Ishikawa (cell line): ENCODE data around the gene AFM.

ENCODE experiments used
- FOXM1 ChIP-seq: IDR thresholded peaks from 2 replicates; pipeline ENCODE4 v1.6.1; 2012; ENCODE audit warnings: low read depth, borderline replicate concordance
- TCF12 ChIP-seq: IDR thresholded peaks from 2 replicates; pipeline ENCODE4 v1.6.1; 2012; ENCODE audit warnings: low read depth
- TEAD4 ChIP-seq: IDR thresholded peaks from 2 replicates; pipeline ENCODE4 v1.6.1; 2012

GRCh38 chr4:73442275-73442674 is 39.3 kb upstream of the AFM start:
- TF ChIP-seq FOXM1 (no peak), TCF12 (no peak), TEAD4 (no peak)
